ENCODE data around the gene PGAP2. TPM values are rescaled to one million over a fixed set of nuclear protein-coding genes. Genes with fewer than 3 reads are reported as not detected.
A peak's percentile ranks its signal among the peaks of the same experiment; 100 is the strongest.

The PGAP2 gene
- total and polyA plus RNA-seq, 2 of the 13 experiments (the other 11 are each of a cell fraction or from before 2014, with no cell fraction given), result 21.5 to 47.8 TPM

GRCh38 chr11:3866206-3866605 is 57.8 kb downstream of the PGAP2 start (continued):
- TF ChIP-seq ZNF530 (CRISPR knock-in tag; IDR thresholded peaks at IDR 0.05; ENCODE audit: low read depth) (no peak), HNRNPLL (IDR thresholded peaks at IDR 0.05; ENCODE audit: low read depth, low read length, poor library complexity, severe bottlenecking) (no peak), ZNF770 (CRISPR knock-in tag; IDR thresholded peaks at IDR 0.05) (no peak), ZSCAN12 (CRISPR knock-in tag; IDR thresholded peaks at IDR 0.05) (no peak), ZNF292 (CRISPR knock-in tag; IDR thresholded peaks at IDR 0.05; ENCODE audit: borderline replicate concordance, low read depth) (peak; percentile 63; the same call in 1 of the 2 replicates), BRCA1 (CRISPR knock-in tag; IDR thresholded peaks at IDR 0.05) (no peak), ZBTB43 (CRISPR knock-in tag; conservative IDR thresholded peaks at IDR 0.05) (no peak), XRCC5 (optimal IDR thresholded peaks at IDR 0.05; ENCODE audit: low read length) (no peak), SKI (IDR thresholded peaks at IDR 0.05; ENCODE audit: partially characterized antibody) (no peak), RNF219 (CRISPR knock-in tag; IDR thresholded peaks at IDR 0.05) (no peak), ZNF564 (CRISPR knock-in tag; IDR thresholded peaks at IDR 0.05) (0 out of 2 replicates have a peak, but pooled peaks have one; percentile 38), ZNF496 (CRISPR knock-in tag; IDR thresholded peaks at IDR 0.05; ENCODE audit: insufficient replicate concordance) (no peak), HCFC1 (IDR thresholded peaks at IDR 0.05; ENCODE audit: low read depth, low read length) (no peak), ZNF558 (CRISPR knock-in tag; IDR thresholded peaks at IDR 0.05; ENCODE audit: borderline replicate concordance) (no peak), ZNF572 (CRISPR knock-in tag; IDR thresholded peaks at IDR 0.05) (no peak), ZFP41 (CRISPR knock-in tag; IDR thresholded peaks at IDR 0.05; ENCODE audit: borderline replicate concordance) (no peak), ZNF510 (CRISPR knock-in tag; IDR thresholded peaks at IDR 0.05; ENCODE audit: low read depth) (no peak), ZNF550 (CRISPR knock-in tag; IDR thresholded peaks at IDR 0.05; ENCODE audit: borderline replicate concordance) (no peak), ZNF674 (CRISPR knock-in tag; IDR thresholded peaks at IDR 0.05; ENCODE audit: low read depth) (no peak), ZNF660 (CRISPR knock-in tag; IDR thresholded peaks at IDR 0.05; ENCODE audit: borderline replicate concordance, low read depth) (no peak), ZBTB44 (CRISPR knock-in tag; IDR thresholded peaks at IDR 0.05) (no peak), ZNF225 (CRISPR knock-in tag; IDR thresholded peaks at IDR 0.05) (no peak), FOXO1 (CRISPR knock-in tag; IDR thresholded peaks at IDR 0.05) (no peak)

Data from HepG2 (cell line).